GM18861 (cell line): ENCODE data around the gene GTSF1L.
"Not testable (repeated sequence)": the region's sequence is repeated elsewhere in the genome, so short reads cannot be mapped to it uniquely, and the experiment has no call there.

ENCODE experiments used
- ATAC-seq: cut with Tn5 transposase; IDR thresholded peaks from one replicate; pipeline ENCODE4 v1.9.1; 2021; ENCODE audit not compliant: unreplicated experiment

Gene GTSF1L

GRCh38 chr20:43726811-43727338 lies at the start of gene GTSF1L:
Gene GTSF1L (minus strand): TSS chr20:43727002. CDS start chr20:43726694, 308 bp downstream.
- no peak for ATAC-seq

- no peak for ATAC-seq
These were observed 48.0 kb upstream of the GTSF1L start for GRCh38 chr20:43774754-43775153.

GRCh38 chr20:43771503-43772190 lies 44.8 kb upstream of the GTSF1L start:
- ATAC-seq: no peak

- no peak for ATAC-seq
These were observed 43.5 kb upstream of the GTSF1L start for GRCh38 chr20:43770342-43770741.

- no peak for ATAC-seq
These were observed 41.1 kb upstream of the GTSF1L start for GRCh38 chr20:43767686-43768474.

- ATAC-seq: no peak
These were observed 40.1 kb upstream of the GTSF1L start for GRCh38 chr20:43766917-43767316.

GRCh38 chr20:43766385-43766784 lies 39.6 kb upstream of the GTSF1L start:
- no peak for ATAC-seq

- ATAC-seq: no peak
These were observed 39.1 kb upstream of the GTSF1L start for GRCh38 chr20:43765916-43766315.

- no peak for ATAC-seq
These were observed 36.1 kb upstream of the GTSF1L start for GRCh38 chr20:43762911-43763310.

- ATAC-seq: no peak
These were observed 34.9 kb upstream of the GTSF1L start for GRCh38 chr20:43761386-43762340.

GRCh38 chr20:43757888-43758287 lies 31.1 kb upstream of the GTSF1L start:
- ATAC-seq: not testable (repeated sequence)

- ATAC-seq: no peak
These were observed 29.0 kb upstream of the GTSF1L start for GRCh38 chr20:43755851-43756250.

GRCh38 chr20:43755390-43755789 lies 28.6 kb upstream of the GTSF1L start:
- ATAC-seq: no peak

- ATAC-seq: peak; percentile 45
These were observed 25.9 kb upstream of the GTSF1L start for GRCh38 chr20:43752561-43753301.

- ATAC-seq: no peak
These were observed 25.2 kb upstream of the GTSF1L start for GRCh38 chr20:43752051-43752360.

GRCh38 chr20:43751167-43752050 lies 24.6 kb upstream of the GTSF1L start:
- ATAC-seq: peak; percentile 77

- ATAC-seq: no peak
These were observed 24.0 kb upstream of the GTSF1L start for GRCh38 chr20:43750774-43751166.

GRCh38 chr20:43749734-43750294 lies 23.0 kb upstream of the GTSF1L start:
- ATAC-seq: no peak

GRCh38 chr20:43748274-43748673 lies 21.5 kb upstream of the GTSF1L start:
- no peak for ATAC-seq
